ENCODE data around the gene ANKS1A. TPM values are rescaled to one million over a fixed set of nuclear protein-coding genes. Genes with fewer than 3 reads are reported as not detected.
A peak's percentile ranks its signal among the peaks of the same experiment; 100 is the strongest.

Gene ANKS1A
- total RNA-seq, 1 experiment from 2014 or later = 21.7 TPM

- BruUV-seq (replicated peaks) = no TSS peak
- Histone ChIP-seq H3K27ac (ENCODE audit: low read depth, low read length, poor library complexity, severe bottlenecking) (no peak overlapping the region), H3K4me1 (ENCODE audit: insufficient read depth, low read length, poor library complexity, severe bottlenecking) (peaks cover 53% of the 10 kb centered on the region), H3K36me3 (ENCODE audit: insufficient read depth, low read length, poor library complexity, severe bottlenecking) (no peaks in the 10 kb centered on the region), H3K9me3 (ENCODE audit: low read depth, low read length, poor library complexity, severe bottlenecking) (no peaks in the 10 kb centered on the region), H3K27me3 (replicated peaks; ENCODE audit: insufficient read depth, low read depth, low read length, poor library complexity) (no peaks in the 10 kb centered on the region), H3K4me3 (ENCODE audit: low read depth, low read length, poor library complexity, severe bottlenecking) (no peak overlapping the region)
- ChIA-PET POLR2A (ENCODE audit: low non-redundant PET) (no interaction called here), CTCF (no interaction called here)
- no peak for DNase-seq (ENCODE audit: low spot score)
- intact Hi-C loops (cut with micrococcal nuclease; ENCODE audit: unreplicated experiment) = no loop called here
- TF ChIP-seq CTCF (conservative IDR thresholded peaks at IDR 0.05; ENCODE audit: low read depth, low read length) (no peak), EZH2 (IDR thresholded peaks at IDR 0.05; ENCODE audit: borderline replicate concordance, low read depth, low read length, poor library complexity, severe bottlenecking) (no peak)
These were observed 25.3 kb downstream of the ANKS1A start for GRCh38 chr6:34914358-34914757.

GRCh38 chr6:34916348-34916967, 27.4 kb downstream of the ANKS1A start:
- ChIA-PET CTCF (no interaction called here), POLR2A (ENCODE audit: low non-redundant PET) (no interaction called here)
- DNase-seq (ENCODE audit: low spot score) = no peak
- TF ChIP-seq EZH2 (IDR thresholded peaks at IDR 0.05; ENCODE audit: borderline replicate concordance, low read depth, low read length, poor library complexity, severe bottlenecking) (no peak), CTCF (conservative IDR thresholded peaks at IDR 0.05; ENCODE audit: low read depth, low read length) (no peak)
- intact Hi-C loops (cut with micrococcal nuclease; ENCODE audit: unreplicated experiment) = no loop called here
- BruUV-seq (replicated peaks) = no TSS peak
- H3K36me3 ChIP-seq (ENCODE audit: insufficient read depth, low read length, poor library complexity, severe bottlenecking) = no peaks in the 10 kb centered on the region
- H3K4me3 ChIP-seq (ENCODE audit: low read depth, low read length, poor library complexity, severe bottlenecking) = no peak overlapping the region
- H3K27ac ChIP-seq (ENCODE audit: low read depth, low read length, poor library complexity, severe bottlenecking) = no peak overlapping the region
- H3K9me3 ChIP-seq (ENCODE audit: low read depth, low read length, poor library complexity, severe bottlenecking) = no peaks in the 10 kb centered on the region
- H3K4me1 ChIP-seq (ENCODE audit: insufficient read depth, low read length, poor library complexity, severe bottlenecking) = peaks cover 40% of the 10 kb centered on the region
- no peaks in the 10 kb centered on the region for H3K27me3 ChIP-seq (replicated peaks; ENCODE audit: insufficient read depth, low read depth, low read length, poor library complexity)

GRCh38 chr6:34917626-34918285, 28.7 kb downstream of the ANKS1A start:
- POLR2A ChIA-PET (ENCODE audit: low non-redundant PET) = no interaction called here

More at GRCh38 chr6:34917626-34918285, 28.7 kb downstream of the ANKS1A start:
- Histone ChIP-seq H3K27me3 (replicated peaks; ENCODE audit: insufficient read depth, low read depth, low read length, poor library complexity) (no peaks in the 10 kb centered on the region), H3K4me1 (ENCODE audit: insufficient read depth, low read length, poor library complexity, severe bottlenecking) (peaks cover 27% of the 10 kb centered on the region), H3K27ac (ENCODE audit: low read depth, low read length, poor library complexity, severe bottlenecking) (peak overlapping the region; percentile 32), H3K36me3 (ENCODE audit: insufficient read depth, low read length, poor library complexity, severe bottlenecking) (no peaks in the 10 kb centered on the region), H3K4me3 (ENCODE audit: low read depth, low read length, poor library complexity, severe bottlenecking) (no peak overlapping the region), H3K9me3 (ENCODE audit: low read depth, low read length, poor library complexity, severe bottlenecking) (no peaks in the 10 kb centered on the region)
- CTCF ChIA-PET = no interaction called here
- DNase-seq (ENCODE audit: low spot score) = no peak
- no peak for TF ChIP-seq CTCF (conservative IDR thresholded peaks at IDR 0.05; ENCODE audit: low read depth, low read length)
- no peak for TF ChIP-seq EZH2 (IDR thresholded peaks at IDR 0.05; ENCODE audit: borderline replicate concordance, low read depth, low read length, poor library complexity, severe bottlenecking)
- BruUV-seq (replicated peaks) = no TSS peak
- intact Hi-C loops (cut with micrococcal nuclease; ENCODE audit: unreplicated experiment) = no loop called here
